Measurements from ENCODE around the gene CCDC51. TPM values are rescaled to one million over a fixed set of nuclear protein-coding genes. Genes with fewer than 3 reads are reported as not detected.
A peak's percentile ranks its signal among the peaks of the same experiment; 100 is the strongest.

The CCDC51 gene
- total RNA-seq, 1 donor from 2014 or later: 13.3 TPM

DNA sequence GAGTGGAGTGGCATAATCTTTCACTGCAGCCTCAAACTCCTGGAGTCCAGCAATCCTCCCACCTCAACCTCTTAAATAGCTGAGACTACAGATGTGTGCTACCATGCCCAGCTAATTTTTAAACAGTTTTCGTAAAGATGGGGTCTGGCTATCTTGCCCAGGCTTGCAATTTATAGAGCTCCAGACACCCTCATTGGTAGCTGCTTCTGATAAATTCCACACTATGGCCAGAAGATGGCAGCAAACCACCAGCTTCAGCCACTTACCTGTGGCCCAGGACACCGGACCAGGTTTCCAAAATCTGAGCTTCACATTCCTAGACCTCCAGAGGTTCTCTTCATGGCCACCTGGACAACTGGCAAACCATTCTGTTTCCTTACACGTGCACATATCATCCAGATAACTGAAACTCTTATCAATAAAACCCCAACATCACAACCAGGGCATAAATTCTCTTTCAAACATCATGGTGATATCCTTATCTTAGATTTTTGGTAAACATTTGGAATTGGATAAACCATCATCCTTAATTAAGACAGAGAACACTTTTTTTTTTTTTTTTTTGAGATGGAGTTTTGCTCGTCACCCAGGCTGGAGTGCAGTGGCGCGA is 39.0 kb downstream of the CCDC51 start:
- ATAC-seq (peak; percentile 74), DNase-seq (no peak)
- intact Hi-C loops (cut with micrococcal nuclease): no loop called here

DNA sequence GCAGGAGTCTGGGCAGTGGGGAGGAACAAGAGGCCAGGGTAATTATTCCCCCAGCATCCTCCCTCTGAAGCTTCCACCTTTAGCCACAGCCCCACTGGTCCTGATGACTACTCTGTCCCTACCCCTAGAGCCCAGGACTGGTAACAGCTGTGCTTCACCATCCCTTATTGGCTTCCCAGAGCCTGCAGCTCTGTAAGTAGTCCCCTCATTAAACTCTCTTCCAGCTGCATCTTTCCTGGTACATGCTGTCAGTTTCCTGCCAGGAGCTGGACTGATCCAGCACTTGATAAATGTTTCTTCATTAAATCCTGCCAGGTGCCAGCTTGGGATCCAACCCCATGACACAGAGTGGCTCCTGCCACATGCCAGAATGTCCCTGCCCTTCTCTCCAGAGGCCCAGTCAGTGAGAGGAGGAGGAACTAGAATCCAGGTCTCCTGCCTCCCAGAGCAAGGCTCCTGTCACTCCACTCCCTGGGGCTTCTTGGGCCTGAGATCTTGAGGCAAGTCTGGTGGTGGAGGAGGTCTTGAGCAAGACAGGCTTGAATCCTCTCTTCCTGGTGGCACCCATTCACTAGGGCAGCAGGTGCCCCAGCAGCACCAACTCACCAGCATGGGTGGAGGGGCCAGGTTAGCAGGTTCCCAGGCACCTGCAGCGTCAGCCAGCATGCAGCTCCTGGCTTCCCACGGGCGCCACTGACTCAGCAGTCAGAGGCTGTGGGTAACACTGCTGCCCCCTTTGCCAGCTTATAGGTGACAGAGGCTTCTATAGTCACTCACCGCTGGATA is 40.3 kb downstream of the CCDC51 start:
- no peak for DNase-seq
- no peak for ATAC-seq
- intact Hi-C loops (cut with micrococcal nuclease): loop anchor here (5.0 kb wide), 1 partner anchor 38 kb away; no protein-coding TSS in a partner anchor

DNA sequence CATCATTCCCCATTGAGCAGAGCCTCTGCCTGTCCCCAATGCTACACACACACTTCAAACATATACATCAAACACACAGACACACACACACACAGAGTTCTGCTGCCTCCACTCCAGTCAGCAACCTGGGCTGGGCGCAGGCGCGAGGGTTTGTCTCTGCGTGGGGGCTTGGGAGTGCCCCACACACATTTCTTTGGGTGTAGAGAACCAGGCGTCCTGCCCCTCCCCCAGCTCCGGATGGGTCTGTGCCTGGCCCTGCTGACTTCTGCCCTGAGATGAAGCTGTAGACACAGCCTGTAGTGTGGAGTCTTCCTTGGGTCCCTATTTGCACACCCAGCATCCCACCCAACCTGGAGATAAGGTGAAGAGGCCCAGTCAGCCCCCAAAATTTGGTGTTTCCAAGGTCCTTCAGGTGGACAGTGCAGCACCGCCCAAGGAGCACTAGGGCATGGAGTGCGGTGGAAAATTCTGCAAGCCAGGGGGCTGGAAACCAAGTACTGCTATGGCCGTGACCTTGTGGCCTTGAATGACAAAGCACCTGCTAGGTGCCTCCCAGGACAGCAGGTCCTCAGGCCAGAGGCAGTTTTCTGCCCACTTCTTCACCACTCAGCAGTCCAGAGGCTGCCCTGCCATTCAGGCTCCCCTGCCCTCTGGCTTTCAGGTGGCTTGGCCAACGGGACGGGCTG is 41.1 kb downstream of the CCDC51 start:
- ATAC-seq (no peak), DNase-seq (no peak)
- intact Hi-C loops (cut with micrococcal nuclease): loop anchor here (5.0 kb wide), 1 partner anchor 38 kb away; no protein-coding TSS in a partner anchor

DNA sequence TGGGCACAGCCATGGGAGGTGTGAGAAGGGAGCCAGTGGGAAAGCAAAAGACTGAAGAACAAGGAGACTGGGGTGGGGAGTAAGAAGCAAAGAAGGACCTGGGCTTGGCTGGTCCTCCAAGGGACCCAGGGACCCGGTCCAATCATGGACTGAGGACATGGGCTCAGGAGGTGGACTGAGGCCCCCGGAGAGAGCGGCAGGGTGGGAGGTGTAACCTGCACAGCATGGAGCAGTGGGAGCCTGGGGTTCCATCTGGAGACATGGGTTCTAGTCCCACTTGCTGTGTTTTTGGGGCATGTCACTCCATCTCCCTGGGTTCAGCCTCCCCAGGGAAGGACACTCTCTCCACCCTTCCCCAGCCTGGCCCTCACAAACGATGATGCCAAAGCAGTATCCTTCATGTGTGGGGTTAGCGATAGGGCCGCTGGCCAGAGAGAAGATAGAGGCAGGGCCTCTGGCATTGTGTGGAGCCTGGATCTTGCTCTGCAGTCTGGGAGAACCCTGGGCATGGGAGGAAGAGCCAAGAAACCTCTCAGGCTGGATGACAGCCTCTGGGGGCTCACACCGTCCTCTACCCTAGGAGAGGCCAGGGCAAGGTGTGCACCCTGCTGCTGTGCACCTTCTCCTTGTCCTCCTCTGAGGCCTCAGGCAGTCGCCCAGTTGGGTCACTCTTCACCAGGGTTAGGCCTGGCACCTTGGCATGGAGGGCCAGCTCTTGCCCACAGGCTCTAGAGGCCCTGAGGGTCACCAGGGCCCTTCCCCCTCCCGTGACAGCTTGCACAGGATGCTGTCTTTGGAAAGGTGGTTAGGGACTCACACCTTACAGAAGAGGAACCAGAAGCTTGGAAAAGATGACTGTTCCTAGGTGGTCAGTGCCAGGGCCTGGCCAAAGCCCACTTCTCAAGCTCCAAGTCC is 41.9 kb downstream of the CCDC51 start:
- ATAC-seq: no peak
- intact Hi-C loops (cut with micrococcal nuclease): loop anchor here (5.0 kb wide), 1 partner anchor 39 kb away; no protein-coding TSS in a partner anchor
- DNase-seq: no peak

DNA sequence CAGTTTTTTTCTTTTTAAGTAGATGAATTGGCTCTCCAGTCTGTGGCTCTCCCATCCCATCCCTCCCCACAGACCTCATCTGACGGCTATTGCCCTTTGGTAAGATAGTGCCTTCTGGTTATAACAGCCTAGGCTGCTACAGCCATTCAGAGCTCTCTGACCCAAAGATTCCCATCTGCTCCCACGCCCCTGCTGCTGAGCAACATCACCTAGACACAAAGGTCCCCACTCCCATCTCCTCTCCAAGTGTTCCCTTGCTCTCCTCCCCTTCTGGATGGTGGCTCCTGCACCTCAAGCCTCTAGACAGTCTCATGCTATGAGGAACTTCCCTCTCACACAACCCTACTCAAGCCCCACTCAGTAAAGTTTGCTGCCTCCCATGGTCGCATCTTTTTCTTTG is 44.2 kb downstream of the CCDC51 start:
- intact Hi-C loops (cut with micrococcal nuclease): loop anchor here (5.0 kb wide), 1 partner anchor 42 kb away; no protein-coding TSS in a partner anchor
- ATAC-seq (no peak), DNase-seq (no peak)

DNA sequence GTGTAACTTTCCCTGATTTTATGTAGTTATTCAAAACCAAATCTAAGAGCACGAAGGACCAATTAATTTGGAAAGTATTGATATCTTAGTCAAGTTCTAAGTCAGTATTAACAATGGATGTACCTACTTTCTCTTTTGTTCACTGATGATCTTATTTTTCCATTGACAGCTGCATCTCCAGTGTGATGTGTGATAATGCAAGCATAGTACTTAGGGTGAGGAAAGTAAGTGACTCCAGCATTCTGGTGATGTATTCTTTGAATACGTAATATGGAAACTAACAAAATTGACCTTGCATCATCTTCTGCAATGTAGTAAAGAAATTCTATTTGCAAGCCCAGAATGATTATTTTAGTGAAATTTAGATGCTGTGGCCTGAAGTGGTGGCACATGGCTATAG is 45.5 kb downstream of the CCDC51 start:
- no peak for ATAC-seq
- intact Hi-C loops (cut with micrococcal nuclease): no loop called here

DNA sequence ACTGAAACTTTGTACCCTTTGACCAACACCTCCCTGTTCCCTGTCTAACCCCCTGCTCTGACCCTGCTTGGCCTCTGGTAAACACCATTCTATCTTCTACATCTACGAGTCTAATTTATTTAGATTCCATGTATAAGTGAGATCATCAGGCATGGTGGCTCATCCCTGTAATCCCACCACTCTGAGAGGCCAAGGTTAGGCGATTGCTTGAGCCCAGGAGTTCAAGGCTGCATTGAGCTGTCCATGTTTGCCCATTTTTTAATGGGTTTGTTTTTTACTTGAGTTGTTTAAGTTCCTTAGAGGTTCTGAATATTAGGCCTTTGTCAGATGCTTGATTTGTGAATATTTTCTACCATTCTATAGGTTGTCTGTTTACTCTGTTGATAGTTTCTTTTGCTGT is 51.0 kb downstream of the CCDC51 start:
- intact Hi-C loops (cut with micrococcal nuclease): no loop called here
- ATAC-seq: no peak
- no peak for DNase-seq

More for the DNA sequence above, 45.5 kb downstream of the CCDC51 start:
- no peak for DNase-seq

DNA sequence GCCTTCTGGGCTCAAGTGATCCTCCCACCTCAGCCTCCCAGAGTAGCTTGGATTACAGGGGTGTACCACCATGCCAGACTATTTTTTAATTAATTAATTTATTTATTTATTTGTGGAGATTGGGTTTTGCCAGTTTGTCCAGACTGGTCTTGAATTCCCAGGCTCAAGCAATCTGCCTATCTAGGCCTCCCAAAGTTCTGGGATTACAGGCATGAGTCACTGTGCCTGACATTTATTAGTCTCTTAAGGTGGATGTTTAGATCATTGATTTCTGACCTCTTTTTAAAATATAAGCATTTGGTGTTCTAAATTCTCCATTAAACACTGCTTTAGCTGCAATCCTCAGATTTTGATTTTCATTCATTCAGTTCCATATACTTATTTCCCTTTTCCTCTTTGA is 52.3 kb downstream of the CCDC51 start:
- intact Hi-C loops (cut with micrococcal nuclease): no loop called here

More for the DNA sequence above, 52.3 kb downstream of the CCDC51 start:
- DNase-seq: no peak
- ATAC-seq: no peak

Other genes starting within 250 kb of the CCDC51 start
- not detected for gene CAMP, start 216.6 kb downstream of the CCDC51 start, total RNA-seq
- 5.3 TPM for gene ZNF589, start 199.0 kb downstream of the CCDC51 start, total RNA-seq
- gene NME6, start 138.8 kb downstream of the CCDC51 start, total RNA-seq: 21.6 TPM
- gene SPINK8, start 106.5 kb downstream of the CCDC51 start, total RNA-seq: not detected
- gene FBXW12, start 67.9 kb downstream of the CCDC51 start, total RNA-seq: not detected
- 50.8 TPM for gene PLXNB1, start 10.0 kb downstream of the CCDC51 start, total RNA-seq
- 262 TPM for gene TMA7, start 138 bp upstream of the CCDC51 start, total RNA-seq
- gene ATRIP, start 6.6 kb upstream of the CCDC51 start, total RNA-seq: 4.9 TPM
- 39.1 TPM for gene SHISA5, start 64.1 kb upstream of the CCDC51 start, total RNA-seq
- gene PFKFB4, start 116.7 kb upstream of the CCDC51 start, total RNA-seq: 2.2 TPM
- 0.17 TPM for gene UCN2, start 123.7 kb upstream of the CCDC51 start, total RNA-seq
- gene COL7A1, start 155.2 kb upstream of the CCDC51 start, total RNA-seq: 24.5 TPM
- gene UQCRC1, start 169.5 kb upstream of the CCDC51 start, total RNA-seq: 1,236 TPM
- not detected for gene TMEM89, start 181.7 kb upstream of the CCDC51 start, total RNA-seq
- 12.3 TPM for gene SLC26A6, start 195.3 kb upstream of the CCDC51 start, total RNA-seq
- gene CELSR3, start 222.8 kb upstream of the CCDC51 start, total RNA-seq: 0.35 TPM
- 13.6 TPM for gene NCKIPSD, start 245.8 kb upstream of the CCDC51 start, total RNA-seq